Liver (tissue), 3 donors: Measurements from ENCODE around the gene SIRT5.

Source experiments
- ATF3 ChIP-seq: IDR thresholded peaks from 2 replicates; pipeline ENCODE4 v1.6.1; 2016; ENCODE audit warnings: antibody characterized with exemption
- CTCF ChIP-seq: fragments of 150-350 bp; IDR thresholded peaks from 2 replicates; pipeline ENCODE4 v1.5.1; 2017; ENCODE audit warnings: improper control_type of control experiment, low read depth, low read length; ENCODE audit not compliant: missing input control
- EGR1 ChIP-seq, 2 donors: IDR thresholded peaks; 2 replicates each; pipeline ENCODE4 v1.6.1; 2016 to 2018; ENCODE audit warnings: antibody characterized with exemption in 2 of 2, low read depth in 2 of 2
- FOXA2 ChIP-seq: IDR thresholded peaks from 2 replicates; pipeline ENCODE4 v1.6.1; 2016; ENCODE audit warnings: antibody characterized with exemption
- GABPA ChIP-seq, 2 donors: IDR thresholded peaks in 1 of 2; conservative IDR thresholded peaks in 1 of 2; 2 replicates each; pipeline ENCODE4 v1.6.1; 2016; ENCODE audit warnings: antibody characterized with exemption in 2 of 2, mild to moderate bottlenecking in 1 of 2, moderate library complexity in 1 of 2
- HNF4A ChIP-seq, 2 donors: conservative IDR thresholded peaks; 2 replicates each; pipeline ENCODE4 v1.6.1; 2016; ENCODE audit warnings: antibody characterized with exemption in 2 of 2, mild to moderate bottlenecking in 2 of 2
- JUND ChIP-seq, 2 donors: IDR thresholded peaks; 2 replicates each; pipeline ENCODE4 v1.6.1; 2016; ENCODE audit warnings: antibody characterized with exemption in 2 of 2
- MAX ChIP-seq: IDR thresholded peaks from 2 replicates; pipeline ENCODE4 v1.6.1; 2016; ENCODE audit warnings: antibody characterized with exemption
- REST ChIP-seq: IDR thresholded peaks from 2 replicates; pipeline ENCODE4 v1.6.1; 2016; ENCODE audit warnings: antibody characterized with exemption, mild to moderate bottlenecking
- RXRA ChIP-seq, 2 donors: IDR thresholded peaks; 2 replicates each; pipeline ENCODE4 v1.6.1; 2017 to 2018; ENCODE audit warnings: antibody characterized with exemption in 2 of 2, mild to moderate bottlenecking in 1 of 2
- SP1 ChIP-seq: IDR thresholded peaks from 2 replicates; pipeline ENCODE4 v1.6.1; 2018; ENCODE audit warnings: antibody characterized with exemption, mild to moderate bottlenecking
- TAF1 ChIP-seq: conservative IDR thresholded peaks from 2 replicates; pipeline ENCODE4 v1.6.1; 2016; ENCODE audit warnings: antibody characterized with exemption, mild to moderate bottlenecking
- YY1 ChIP-seq: IDR thresholded peaks from 2 replicates; pipeline ENCODE4 v1.6.1; 2016; ENCODE audit warnings: antibody characterized with exemption, mild to moderate bottlenecking
- ZBTB33 ChIP-seq: IDR thresholded peaks from 2 replicates; pipeline ENCODE4 v1.6.1; 2016; ENCODE audit warnings: antibody characterized with exemption
- donor health status: healthy.
- donor health status: healthy.

GRCh38 chr6:13600036-13600435, 25.6 kb downstream of the SIRT5 start:
- TF ChIP-seq TAF1 (no peak), CTCF (no peak), RXRA (IDR thresholded peaks at IDR 0.05) (no peak), JUND (IDR thresholded peaks at IDR 0.05) (no peak), SP1 (no peak), ZBTB33 (no peak), HNF4A (conservative IDR thresholded peaks at IDR 0.05) (no peak), MAX (no peak), YY1 (no peak), REST (no peak), EGR1 (IDR thresholded peaks at IDR 0.05; ENCODE audit: low read depth in 2 of 2) (no peak), GABPA (IDR thresholded peaks at IDR 0.05 in 1 of 2, conservative IDR thresholded peaks at IDR 0.05 in 1 of 2) (no peak), FOXA2 (no peak), ATF3 (no peak)
